ENCODE results near the gene KCNE3. TPM values are rescaled to one million over a fixed set of nuclear protein-coding genes. Genes with fewer than 3 reads are reported as not detected.
A peak's percentile ranks its signal among the peaks of the same experiment; 100 is the strongest.

Gene KCNE3
- total and polyA plus RNA-seq, 2 of the 13 experiments (the other 11 are each of a cell fraction or from before 2014, with no cell fraction given), result 0.33 to 2.2 TPM

GRCh38 chr11:74462009-74462408, 5.3 kb downstream of the KCNE3 start (continued):
- peak; percentile 54; the same call in 1 of the 2 replicates for TF ChIP-seq SOX5 (CRISPR knock-in tag; IDR thresholded peaks at IDR 0.05; ENCODE audit: borderline replicate concordance)
- no peak for TF ChIP-seq ZNF782 (CRISPR knock-in tag; IDR thresholded peaks at IDR 0.05; ENCODE audit: borderline replicate concordance)
- TF ChIP-seq ZNF121 (CRISPR knock-in tag; IDR thresholded peaks at IDR 0.05), result no peak
- TF ChIP-seq HOXD1 (CRISPR knock-in tag; IDR thresholded peaks at IDR 0.05), result no peak
- no peak for TF ChIP-seq GLI4 (CRISPR knock-in tag; IDR thresholded peaks at IDR 0.05; ENCODE audit: borderline replicate concordance)
- no peak for TF ChIP-seq AGO2 (optimal IDR thresholded peaks at IDR 0.05; ENCODE audit: low read depth, low read length)
- TF ChIP-seq FOXP4 (CRISPR knock-in tag; IDR thresholded peaks at IDR 0.05), result peak; percentile 44; the same call in 1 of the 2 replicates
- TF ChIP-seq TFDP1 (CRISPR knock-in tag; IDR thresholded peaks at IDR 0.05; ENCODE audit: borderline replicate concordance), result no peak
- TF ChIP-seq, protein P1, sequence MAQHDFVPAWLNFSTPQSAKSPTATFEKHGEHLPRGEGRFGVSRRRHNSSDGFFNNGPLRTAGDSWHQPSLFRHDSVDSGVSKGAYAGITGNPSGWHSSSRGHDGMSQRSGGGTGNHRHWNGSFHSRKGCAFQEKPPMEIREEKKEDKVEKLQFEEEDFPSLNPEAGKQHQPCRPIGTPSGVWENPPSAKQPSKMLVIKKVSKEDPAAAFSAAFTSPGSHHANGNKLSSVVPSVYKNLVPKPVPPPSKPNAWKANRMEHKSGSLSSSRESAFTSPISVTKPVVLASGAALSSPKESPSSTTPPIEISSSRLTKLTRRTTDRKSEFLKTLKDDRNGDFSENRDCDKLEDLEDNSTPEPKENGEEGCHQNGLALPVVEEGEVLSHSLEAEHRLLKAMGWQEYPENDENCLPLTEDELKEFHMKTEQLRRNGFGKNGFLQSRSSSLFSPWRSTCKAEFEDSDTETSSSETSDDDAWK (CRISPR knock-in tag; IDR thresholded peaks at IDR 0.05), result no peak
- no peak for TF ChIP-seq HIVEP1 (CRISPR knock-in tag; IDR thresholded peaks at IDR 0.05)
- TF ChIP-seq ZNF891 (CRISPR knock-in tag; IDR thresholded peaks at IDR 0.05), result no peak
- TF ChIP-seq ZNF256 (CRISPR knock-in tag; conservative IDR thresholded peaks at IDR 0.05), result no peak
- TF ChIP-seq, protein P2, sequence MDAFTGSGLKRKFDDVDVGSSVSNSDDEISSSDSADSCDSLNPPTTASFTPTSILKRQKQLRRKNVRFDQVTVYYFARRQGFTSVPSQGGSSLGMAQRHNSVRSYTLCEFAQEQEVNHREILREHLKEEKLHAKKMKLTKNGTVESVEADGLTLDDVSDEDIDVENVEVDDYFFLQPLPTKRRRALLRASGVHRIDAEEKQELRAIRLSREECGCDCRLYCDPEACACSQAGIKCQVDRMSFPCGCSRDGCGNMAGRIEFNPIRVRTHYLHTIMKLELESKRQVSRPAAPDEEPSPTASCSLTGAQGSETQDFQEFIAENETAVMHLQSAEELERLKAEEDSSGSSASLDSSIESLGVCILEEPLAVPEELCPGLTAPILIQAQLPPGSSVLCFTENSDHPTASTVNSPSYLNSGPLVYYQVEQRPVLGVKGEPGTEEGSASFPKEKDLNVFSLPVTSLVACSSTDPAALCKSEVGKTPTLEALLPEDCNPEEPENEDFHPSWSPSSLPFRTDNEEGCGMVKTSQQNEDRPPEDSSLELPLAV (CRISPR knock-in tag; conservative IDR thresholded peaks at IDR 0.05; ENCODE audit: low read depth), result no peak
- TF ChIP-seq, protein P3, sequence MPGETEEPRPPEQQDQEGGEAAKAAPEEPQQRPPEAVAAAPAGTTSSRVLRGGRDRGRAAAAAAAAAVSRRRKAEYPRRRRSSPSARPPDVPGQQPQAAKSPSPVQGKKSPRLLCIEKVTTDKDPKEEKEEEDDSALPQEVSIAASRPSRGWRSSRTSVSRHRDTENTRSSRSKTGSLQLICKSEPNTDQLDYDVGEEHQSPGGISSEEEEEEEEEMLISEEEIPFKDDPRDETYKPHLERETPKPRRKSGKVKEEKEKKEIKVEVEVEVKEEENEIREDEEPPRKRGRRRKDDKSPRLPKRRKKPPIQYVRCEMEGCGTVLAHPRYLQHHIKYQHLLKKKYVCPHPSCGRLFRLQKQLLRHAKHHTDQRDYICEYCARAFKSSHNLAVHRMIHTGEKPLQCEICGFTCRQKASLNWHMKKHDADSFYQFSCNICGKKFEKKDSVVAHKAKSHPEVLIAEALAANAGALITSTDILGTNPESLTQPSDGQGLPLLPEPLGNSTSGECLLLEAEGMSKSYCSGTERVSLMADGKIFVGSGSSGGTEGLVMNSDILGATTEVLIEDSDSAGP (CRISPR knock-in tag; IDR thresholded peaks at IDR 0.05; ENCODE audit: borderline replicate concordance), result peak; percentile 54
- TF ChIP-seq NR2C2 (CRISPR knock-in tag; IDR thresholded peaks at IDR 0.05; ENCODE audit: borderline replicate concordance), result peak; percentile 71; the same call in 1 of the 2 replicates
- TF ChIP-seq GABPA (IDR thresholded peaks at IDR 0.05; ENCODE audit: low read depth, low read length), result peak; percentile 11; the same call in 1 of the 2 replicates
- TF ChIP-seq GABPA (CRISPR knock-in tag; IDR thresholded peaks at IDR 0.05; ENCODE audit: low read depth), result peak; percentile 70
- TF ChIP-seq ZNF350 (CRISPR knock-in tag; IDR thresholded peaks at IDR 0.05; ENCODE audit: borderline replicate concordance, low read depth), result peak; percentile 57; the same call in 1 of the 2 replicates
- TF ChIP-seq RXRB (CRISPR knock-in tag; IDR thresholded peaks at IDR 0.05; ENCODE audit: borderline replicate concordance), result peak; percentile 66
- TF ChIP-seq ZNF383 (CRISPR knock-in tag; IDR thresholded peaks at IDR 0.05; ENCODE audit: borderline replicate concordance), result no peak
- TF ChIP-seq KAT7 (CRISPR knock-in tag; IDR thresholded peaks at IDR 0.05; ENCODE audit: borderline replicate concordance), result 0 out of 2 replicates have a peak, but pooled peaks have one; percentile 40
- TF ChIP-seq ZFP36 (IDR thresholded peaks at IDR 0.05; ENCODE audit: borderline replicate concordance, low read depth, low read length, partially characterized antibody), result no peak
- no peak for TF ChIP-seq KDM5B (CRISPR knock-in tag; IDR thresholded peaks at IDR 0.05; ENCODE audit: borderline replicate concordance)

Measured in HepG2 (cell line).